LNCaP clone FGC (cell line): ENCODE data around the gene MLLT1.

Experiments used
- DNase-seq: peaks from one replicate; pipeline ENCODE4 v3.0.0-alpha.2; 2011; ENCODE audit warnings: low read depth
- H3K4me3 ChIP-seq: 2 replicates; pipeline ENCODE4 v1.5.1; 2011; ENCODE audit warnings: mild to moderate bottlenecking, low read depth, low read length, control low read depth
- CTCF ChIP-seq: IDR thresholded peaks from 2 replicates; pipeline ENCODE4 v1.5.1; 2012; ENCODE audit warnings: mild to moderate bottlenecking; ENCODE audit not compliant: control insufficient read depth, insufficient read depth; ENCODE audit errors: extremely low read depth

MLLT1 gene

GRCh38 chr19:6241680-6242377 is 37.9 kb downstream of the MLLT1 start:
- DNase-seq: no peak
- no peak for TF ChIP-seq CTCF
- no peak overlapping the region for H3K4me3 ChIP-seq

- DNase-seq: no peak
- TF ChIP-seq CTCF: no peak
- H3K4me3 ChIP-seq: no peak overlapping the region
Observed at GRCh38 chr19:6241056-6241455, 38.7 kb downstream of the MLLT1 start.

GRCh38 chr19:6239871-6240676 is 39.7 kb downstream of the MLLT1 start:
- no peak for TF ChIP-seq CTCF
- H3K4me3 ChIP-seq: no peak overlapping the region
- DNase-seq: no peak

GRCh38 chr19:6239401-6239844 is 40.4 kb downstream of the MLLT1 start:
- DNase-seq: no peak
- no peak for TF ChIP-seq CTCF
- H3K4me3 ChIP-seq: no peak overlapping the region

- peak; percentile 79 for DNase-seq
- TF ChIP-seq CTCF: no peak
- H3K4me3 ChIP-seq: peak overlapping the region; percentile 5; the same call in 1 of the 2 replicates
Observed at GRCh38 chr19:6238643-6239281, 41.0 kb downstream of the MLLT1 start.

- no peak for TF ChIP-seq CTCF
- no peak for DNase-seq
- H3K4me3 ChIP-seq: no peak overlapping the region; the same call in 1 of the 2 replicates
Observed at GRCh38 chr19:6238256-6238642, 41.5 kb downstream of the MLLT1 start.
